T follicular helper cell (primary cell): ENCODE results near the gene CHTF18.
"Not testable (repeated sequence)": the region's sequence is repeated elsewhere in the genome, so short reads cannot be mapped to it uniquely, and the experiment has no call there.

Experiments
- DNase-seq: peaks from one replicate; pipeline ENCODE4 v3.0.0-alpha.2; 2020; ENCODE audit warnings: low read depth

CHTF18 gene

DNA sequence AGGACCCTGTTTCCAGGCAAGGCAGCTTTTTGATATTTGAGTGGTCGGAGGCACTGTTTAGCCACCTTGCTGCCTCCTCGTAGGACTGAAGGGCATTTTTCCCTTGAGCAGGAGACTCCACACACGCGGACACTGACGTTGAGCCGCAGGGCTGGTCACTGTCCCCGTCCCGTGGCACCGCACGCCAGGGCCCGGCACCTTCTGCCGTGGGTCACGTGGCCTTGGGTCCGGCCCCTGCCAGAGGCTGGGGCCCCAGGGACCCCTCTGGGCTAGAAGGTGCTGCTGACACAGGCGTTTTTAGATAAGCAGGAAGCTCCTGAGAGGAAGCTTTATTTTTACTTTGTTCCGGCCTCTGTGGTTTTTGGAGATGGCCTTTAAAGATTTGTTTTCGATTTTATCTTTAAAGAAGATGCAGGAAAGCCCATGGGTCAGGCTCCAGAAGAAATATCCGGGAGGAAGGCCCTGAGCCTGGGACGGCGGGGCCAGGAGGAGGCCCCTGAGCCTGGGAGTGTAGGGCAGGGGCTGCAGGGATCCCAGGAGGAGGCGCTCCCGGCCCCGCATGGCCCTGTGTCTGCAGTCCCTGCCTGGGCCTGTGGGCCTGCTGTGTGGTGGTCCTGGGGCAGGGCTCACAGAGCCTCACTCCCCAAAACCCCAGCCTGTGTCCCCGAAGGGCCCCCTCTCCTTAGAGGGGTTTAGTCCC lies 42.6 kb downstream of the CHTF18 start:
- DNase-seq, result no peak

DNA sequence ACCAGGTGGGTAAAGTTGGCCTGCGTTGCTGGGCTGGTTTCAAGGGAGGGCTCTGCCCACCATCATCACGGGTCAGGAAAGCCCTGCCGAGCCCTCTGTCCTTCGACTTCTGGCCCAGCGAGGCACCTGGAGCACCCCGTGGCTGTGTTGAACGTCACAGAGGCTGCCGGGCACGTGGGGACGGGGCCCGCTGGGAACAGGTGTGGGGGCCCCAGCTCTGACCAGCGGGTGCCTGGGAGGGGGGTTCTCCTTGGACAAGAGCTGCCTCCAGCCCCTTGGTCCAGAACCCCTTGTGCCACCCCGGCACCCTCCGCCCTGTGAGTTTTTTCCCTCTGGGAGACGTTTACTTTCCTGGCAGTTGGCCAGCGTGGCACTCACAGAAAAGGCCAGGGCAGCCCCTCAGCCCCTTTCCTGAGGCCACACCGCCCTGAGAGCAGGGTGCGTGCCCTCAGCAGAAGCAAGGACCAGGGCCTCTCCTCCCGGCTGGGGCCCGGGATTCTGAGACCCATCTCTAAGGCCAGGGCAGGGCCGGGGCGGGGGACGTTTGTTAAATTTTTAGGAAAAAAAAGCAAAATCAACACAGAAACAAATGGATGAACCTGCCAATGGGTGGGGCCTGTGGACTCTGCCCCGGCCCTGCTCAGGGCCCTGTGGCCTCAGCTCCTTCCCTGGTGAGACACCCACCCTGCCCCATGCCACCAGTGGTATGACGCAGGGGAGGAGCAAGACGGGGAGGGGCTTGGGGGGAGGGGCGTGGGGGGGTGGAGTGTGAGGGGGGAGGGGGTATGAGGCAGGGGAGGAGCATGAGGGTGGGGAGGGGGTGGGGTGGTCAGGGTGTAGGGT lies 43.4 kb downstream of the CHTF18 start:
- no peak for DNase-seq

DNA sequence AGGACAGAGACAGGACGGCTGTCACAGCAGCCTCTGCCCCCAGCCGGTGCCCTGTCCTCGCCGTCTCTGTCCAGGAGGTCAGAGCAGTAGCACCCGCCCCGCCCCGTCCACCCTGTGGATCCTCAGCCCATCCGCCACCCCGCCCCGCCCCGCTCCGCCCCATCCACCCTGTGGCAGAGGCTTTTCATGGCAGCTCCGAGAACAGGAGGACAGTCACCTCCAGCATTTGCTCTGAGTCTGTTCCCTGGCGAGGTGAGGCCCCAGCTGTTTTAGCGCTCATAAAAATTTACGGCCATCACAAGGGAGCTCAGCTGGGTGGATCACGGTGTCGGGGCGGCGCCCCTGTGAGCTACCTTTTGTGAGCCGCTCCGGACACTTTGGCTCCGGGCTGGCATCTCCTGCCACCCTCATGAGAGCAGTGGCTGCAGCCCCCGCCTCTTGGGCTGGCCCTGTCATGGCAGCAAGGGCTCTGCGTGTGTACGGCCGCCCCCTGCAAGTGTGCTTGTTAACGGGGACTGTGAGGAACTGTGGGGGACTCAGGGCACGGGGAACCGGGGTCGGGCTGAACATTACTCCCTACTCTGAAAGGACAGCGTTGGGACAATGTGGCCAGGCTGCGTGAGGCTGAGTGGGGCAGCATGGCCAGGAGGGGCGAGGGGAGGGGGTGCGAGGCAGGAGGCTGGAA lies 44.4 kb downstream of the CHTF18 start:
- DNase-seq, result no peak

DNA sequence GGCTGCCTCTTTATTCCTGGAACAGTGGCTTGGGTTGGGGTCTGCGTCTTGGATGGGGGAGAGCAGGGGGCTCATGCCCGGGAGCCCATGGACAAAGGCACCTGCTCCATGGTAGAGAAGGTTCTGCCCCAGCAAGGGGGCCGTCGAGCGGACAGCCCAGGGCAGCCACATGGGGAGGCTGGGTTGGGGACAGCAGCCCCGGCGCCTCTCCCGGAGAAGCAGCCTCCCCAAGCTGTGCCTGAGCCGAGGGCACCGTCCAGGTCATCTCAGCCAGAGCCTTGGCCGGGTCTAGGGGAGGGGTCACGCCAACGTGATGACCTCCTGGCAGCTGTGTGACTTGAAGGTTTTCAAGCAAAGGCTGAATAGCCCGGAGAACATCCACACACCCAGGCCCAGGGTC lies 45.0 kb downstream of the CHTF18 start:
- DNase-seq, result no peak

DNA sequence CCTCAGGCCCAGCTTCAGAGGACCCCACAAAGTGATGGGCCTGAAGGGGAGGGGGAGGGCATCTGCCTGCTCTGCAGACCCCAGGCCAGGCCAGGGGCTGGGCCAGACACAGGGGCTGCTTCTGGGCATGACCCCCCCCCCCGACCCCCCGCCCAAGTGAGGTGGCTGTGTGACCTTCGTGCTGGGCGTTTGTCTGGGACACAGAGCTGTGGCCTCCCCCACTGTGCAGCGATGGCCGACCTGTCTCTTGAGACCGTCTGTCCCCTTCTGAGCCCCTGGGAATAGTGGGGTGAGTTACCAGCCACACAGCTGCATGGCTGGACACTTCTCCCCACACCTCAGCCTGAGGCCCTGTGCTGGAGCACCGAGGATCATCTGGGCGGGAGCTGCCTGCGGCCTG lies 47.0 kb downstream of the CHTF18 start:
- DNase-seq, result no peak

DNA sequence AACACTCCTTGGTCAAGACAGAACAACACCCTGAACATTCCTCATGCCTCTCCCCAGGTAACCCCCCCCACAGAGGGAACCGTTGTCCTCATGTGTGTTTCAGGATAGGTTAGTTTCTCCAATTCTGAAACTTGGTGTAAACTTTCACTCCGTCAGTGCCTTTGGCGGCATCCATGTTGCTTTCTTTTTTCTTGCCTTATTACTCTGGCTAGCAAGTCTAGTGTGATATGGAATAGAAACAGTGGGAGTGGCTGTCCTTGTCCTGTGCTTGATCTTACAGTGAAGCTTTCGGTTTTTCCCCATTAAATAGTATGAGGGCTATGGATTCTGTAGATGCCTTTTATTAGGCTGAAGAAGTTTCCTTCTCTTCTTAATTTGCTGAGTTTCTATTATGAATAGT lies 47.8 kb downstream of the CHTF18 start:
- DNase-seq, result no peak

DNA sequence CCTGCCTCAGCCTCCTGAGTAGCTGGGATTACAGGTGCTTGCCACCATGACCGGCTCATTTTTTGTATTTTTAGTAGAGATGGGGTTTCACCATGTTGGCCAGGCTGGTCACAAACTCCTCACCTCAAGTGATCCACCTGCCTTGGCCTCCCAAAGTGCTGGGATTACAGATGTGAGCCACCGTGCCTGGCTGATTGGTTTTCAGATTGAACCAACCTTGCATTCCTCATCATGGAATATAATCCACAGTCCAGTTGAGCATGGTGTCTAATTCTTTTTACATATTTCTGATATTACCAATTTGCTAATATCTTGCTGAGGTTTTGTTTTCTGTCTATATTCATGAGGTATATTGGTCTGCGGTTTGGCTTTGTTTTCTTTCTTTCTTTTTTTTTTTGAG lies 48.4 kb downstream of the CHTF18 start:
- DNase-seq, result not testable (repeated sequence)

DNA sequence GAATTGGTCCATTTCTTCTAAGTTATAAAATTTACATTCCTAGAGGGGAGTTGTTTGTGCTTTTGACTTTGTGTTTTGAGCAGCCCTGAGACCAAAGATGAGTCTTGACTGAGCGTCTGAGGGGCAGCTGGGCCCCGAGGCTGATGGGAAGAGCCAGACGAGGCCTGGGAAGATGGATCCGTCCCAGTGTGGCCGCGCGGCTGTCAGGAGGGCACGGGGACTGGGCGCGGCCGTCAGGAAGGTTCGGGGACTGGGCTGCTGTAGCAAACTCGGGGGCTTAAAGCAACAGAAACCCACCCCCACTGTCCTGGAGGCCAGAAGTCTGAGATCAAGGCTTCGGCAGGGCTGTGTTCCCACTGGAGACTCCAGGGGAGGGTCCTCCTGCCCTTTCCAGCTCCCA lies 50.3 kb downstream of the CHTF18 start:
- DNase-seq, result no peak

DNA sequence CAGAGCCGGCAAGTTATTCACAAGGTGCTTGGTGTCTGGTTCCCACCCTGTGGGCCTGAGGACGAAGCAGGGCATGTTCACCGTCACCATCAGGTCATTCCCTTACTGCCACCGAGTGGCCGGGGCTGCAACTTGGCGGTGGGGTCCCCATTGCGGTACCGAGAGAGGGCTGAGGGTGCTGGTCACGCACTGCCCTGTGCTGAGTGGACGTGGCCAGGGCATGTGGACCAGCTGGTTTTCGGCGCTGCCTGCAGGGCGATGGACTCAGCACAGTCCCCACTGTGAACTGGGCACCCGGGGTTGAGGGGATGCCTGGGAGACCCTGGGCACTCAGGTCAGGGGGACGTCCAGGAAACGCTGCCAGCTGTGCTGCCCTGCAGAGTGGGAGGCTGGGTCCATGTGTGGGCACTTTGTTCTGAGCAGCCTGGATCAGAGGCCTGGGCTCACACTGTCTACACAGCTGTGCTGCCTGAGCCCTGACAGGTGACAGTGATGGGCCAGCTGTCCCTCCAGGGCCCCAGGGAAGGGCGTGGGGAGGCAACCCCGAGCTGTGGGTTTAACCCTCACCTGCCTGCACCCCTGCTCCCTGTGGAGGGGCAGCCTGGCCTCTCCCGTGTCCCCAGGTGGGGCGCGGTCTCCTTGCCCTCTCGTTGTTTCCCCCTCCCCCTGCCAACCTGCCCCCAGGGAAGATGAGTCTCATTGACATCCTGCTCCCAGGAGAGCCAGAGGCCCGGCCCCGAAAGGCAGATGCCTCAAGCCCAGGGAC lies 51.4 kb downstream of the CHTF18 start:
- DNase-seq, result no peak

DNA sequence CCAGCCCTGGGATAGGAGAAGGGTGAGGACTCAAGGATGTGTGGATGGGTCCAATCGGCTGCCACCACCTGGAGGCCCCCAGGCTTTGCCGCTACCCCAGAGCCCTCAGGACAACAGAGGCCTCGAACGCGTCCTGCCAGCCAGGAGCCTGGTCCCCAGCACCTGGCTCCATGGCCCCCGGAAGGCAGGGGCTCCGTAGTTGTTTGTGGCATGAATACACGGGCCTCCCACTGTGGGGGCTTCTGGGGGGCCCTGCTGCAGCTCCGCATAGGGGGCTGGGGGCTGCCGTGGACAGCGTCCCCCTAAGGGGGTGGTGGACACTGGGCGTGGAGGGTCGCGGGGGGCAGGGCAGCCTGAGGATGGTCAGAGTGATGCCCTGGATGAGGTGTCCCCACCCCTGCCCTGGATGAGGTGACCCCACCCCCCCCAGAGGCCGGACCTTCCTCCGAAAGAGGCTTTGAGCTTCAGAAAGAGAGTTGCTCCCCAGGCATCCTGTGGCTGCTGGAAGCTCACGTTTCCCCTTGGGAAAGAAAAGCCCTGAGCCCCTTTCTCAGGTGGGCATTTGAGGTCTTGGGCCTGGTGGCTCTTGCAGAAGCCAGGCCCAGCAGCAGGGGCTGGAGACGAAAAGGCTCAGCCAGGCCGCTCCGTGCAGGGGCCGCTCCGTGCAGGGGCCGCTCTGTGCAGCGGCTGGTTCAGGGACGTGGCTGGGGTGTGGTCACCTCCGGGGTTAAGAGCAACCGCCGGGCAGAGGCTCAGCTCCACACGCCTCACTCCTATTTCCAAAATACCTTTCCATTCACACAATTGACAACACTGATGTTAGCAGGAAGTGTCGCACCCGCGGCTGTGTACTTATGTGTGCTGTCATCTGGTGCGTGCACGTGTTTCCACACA lies 52.4 kb downstream of the CHTF18 start:
- DNase-seq, result no peak

DNA sequence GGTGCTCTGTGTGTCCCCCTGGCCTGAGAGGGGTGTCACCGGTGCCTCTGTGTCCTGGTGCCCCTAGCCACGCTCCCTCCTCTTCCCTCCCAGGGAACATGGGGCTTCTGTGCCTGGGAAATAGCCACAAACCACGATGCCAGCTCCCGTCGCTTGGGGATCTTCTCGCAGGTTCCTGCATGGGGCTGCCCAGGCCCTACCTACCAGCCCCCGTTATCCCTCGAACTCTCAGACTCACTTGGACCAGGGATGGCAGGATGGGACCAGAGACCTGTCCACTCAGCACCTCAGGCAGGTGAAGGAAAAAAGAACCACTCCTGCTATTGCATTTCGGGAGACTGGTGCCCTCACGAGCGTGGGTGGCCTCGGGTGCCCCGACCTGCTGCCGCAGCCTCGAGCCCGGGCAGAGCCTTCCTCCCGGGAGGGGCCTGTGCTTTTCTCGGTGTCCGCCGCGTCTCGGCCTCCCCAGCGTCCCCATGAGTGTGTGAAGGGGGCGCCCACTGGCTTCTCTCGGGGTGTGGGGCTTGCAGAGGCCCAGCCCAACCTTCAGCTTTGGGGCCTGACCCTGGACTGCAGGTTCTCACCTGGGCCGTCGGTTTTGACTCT lies 53.1 kb downstream of the CHTF18 start:
- no peak for DNase-seq

DNA sequence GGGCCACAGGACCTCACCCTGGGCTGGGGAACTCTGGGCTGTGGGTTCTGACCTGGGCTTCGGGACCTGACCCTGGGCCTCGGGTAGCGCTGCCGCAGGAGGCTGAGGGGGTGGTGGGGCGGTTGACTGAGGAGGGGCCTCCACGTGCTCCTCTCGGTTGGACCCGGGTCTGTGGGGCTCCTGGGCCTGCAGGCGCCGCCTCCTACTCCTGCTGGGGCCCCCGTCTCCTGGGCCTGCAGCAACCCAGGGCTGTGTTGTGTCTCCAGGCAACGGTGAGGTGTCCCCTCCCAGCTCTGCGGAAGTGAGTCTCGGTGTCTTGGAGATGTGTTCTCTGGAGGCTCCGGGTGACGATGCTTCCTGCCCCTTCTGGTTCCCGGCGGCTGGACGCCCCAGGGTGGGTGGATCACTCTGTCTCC lies 53.6 kb downstream of the CHTF18 start:
- no peak for DNase-seq

DNA sequence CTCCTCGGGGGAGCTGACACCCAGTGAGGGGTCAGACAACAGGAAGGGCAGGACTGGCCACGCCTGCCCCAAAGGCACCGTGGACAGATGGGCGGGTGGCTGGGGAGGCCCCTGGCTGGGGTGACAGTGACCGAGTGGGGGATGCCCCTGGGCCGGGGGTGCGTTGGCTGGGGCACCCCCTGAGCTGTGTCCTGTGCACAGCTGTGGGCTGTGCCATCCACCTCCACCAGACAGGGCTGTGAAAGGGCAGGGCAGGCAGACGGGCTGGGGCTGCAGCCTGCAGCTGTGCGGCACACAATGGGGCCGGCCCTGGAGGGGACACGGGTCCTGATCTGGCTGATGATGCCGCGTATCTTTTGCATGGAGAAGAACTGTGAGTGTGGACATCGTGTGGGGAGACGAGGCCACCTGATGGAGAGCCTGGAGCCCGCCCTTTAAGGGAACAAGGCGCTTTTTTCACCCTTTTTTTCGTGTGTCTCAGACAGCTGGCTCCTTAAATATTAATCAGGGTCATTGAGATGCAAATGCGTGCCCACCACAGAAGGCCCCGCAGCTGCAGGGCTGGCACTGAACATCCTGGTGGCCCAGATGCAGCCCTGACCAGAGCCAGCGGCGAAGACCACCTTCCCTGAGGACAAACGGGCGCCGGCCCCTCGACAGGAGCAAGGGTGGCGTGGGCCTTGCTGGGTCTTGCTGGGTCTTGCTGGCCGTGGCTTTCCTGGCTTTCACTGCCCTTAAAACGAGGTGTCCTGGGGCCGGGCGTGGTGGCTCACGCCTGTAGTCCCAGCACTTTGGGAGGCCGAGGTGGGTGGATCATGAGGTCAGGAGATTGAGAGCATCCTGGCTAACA lies 54.5 kb downstream of the CHTF18 start:
- no peak for DNase-seq

DNA sequence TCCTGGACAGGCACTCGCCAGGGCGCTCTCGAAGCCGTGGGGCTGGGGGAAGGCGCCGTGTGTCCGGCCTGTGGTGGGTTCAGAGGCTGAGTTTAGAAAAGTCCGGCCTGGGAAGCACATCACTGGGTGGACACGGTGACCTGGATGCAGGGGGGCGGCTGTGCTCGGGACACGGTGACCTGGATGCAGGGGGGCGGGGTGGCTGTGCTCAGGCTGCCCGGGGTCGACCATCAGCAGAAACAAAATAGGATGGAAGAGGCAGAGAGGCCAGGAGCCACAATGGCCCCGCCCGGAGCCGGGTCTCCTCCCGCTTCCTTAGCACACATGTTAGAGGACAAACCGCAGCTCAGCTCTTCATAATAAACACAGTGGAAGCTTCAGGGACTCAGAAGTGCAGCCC lies 55.4 kb downstream of the CHTF18 start:
- DNase-seq, result no peak

DNA sequence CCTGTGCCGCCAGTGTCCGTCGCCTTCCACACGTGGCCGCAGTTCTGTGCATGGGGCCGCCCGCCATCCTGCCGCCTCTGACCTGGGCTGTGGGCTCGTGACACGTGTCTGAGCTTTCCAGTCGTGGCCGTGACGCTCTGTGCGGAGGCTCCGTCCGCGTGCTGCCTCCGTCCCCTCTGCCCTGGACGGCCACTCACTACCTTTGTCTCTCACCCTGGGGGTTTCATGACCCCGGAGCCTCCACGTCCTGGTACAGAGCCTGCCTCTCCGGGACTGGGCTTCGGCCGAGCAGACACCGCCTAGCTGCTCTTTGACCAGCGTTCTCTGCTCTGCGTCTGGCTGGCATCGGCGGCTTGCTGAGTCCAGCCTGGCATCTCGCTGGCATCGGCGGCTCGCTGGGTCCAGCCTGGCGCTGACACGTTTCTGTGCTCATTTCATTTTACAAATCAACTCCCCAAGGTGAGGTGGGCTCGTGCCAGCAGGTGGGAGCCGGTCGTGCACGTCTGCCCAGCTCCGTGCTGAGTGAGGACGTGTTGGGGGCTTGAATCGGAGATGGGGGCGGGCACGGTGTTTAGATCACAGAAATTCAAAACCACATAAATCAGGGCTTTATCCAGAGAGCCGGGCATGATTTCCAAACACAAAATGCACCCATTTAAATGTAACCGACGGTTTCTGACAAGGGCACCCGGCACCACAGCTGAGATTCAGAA lies 56.4 kb downstream of the CHTF18 start:
- DNase-seq, result no peak

DNA sequence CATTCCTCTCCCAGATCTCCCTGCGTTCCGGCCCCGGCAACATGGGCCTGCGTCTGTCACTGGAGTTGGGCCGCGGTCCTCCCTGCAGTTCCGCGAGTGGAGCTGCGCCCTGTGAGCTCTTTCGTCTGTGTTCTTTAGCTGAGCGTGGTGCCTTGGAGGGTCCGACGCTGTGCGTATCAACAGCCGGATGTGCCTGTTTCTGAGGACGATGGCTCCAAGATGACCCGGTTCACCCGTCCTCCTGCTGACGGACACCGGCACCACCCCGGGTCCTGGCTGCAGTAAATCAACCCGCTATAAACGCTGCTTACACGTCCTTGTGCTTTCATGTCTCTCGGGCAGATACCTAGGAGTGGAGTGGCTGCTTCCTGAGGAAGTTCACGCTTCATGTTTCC lies 56.9 kb downstream of the CHTF18 start:
- no peak for DNase-seq

DNA sequence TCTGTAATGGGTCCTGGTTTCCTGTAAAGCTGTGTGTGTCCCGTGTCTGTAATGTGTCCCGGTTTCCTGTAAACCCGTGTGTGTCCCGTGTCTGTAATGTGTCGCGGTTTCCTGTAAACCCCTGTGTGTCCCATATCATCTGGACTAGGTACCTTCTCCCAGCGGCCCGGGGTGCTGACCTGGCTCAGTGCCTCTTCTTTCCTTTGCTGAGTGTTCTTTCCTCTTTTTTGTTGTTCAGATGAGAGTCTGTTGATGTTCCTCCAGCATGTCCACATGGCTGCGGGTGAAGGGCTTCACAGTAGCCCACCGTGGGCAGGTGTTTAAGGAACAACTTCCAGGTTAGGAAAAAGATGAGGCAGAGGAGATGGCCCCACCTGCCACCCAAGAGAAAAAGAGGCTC lies 58.7 kb downstream of the CHTF18 start:
- DNase-seq, result no peak
